ENCODE results near the gene LIMA1.
A peak's percentile ranks its signal among the peaks of the same experiment; 100 is the strongest.
"Not testable (repeated sequence)": the region's sequence is repeated elsewhere in the genome, so short reads cannot be mapped to it uniquely, and the experiment has no call there.

The LIMA1 gene

GRCh38 chr12:50285253-50285652 lies 1.9 kb upstream of the LIMA1 start:
- no peak for DNase-seq (ENCODE audit: low read depth)
- H3K4me3 ChIP-seq (ENCODE audit: low read depth, low read length), result no peak overlapping the region
- TF ChIP-seq CTCF (IDR thresholded peaks at IDR 0.05; ENCODE audit: control insufficient read depth, extremely low read depth, insufficient read depth), result no peak

- no peak for TF ChIP-seq CTCF (IDR thresholded peaks at IDR 0.05; ENCODE audit: control insufficient read depth, extremely low read depth, insufficient read depth)
- no peak for DNase-seq (ENCODE audit: low read depth)
- H3K4me3 ChIP-seq (ENCODE audit: low read depth, low read length), result peak overlapping the region; percentile 83
These were observed 545 bp downstream of the LIMA1 start for GRCh38 chr12:50282721-50283228.

DNA sequence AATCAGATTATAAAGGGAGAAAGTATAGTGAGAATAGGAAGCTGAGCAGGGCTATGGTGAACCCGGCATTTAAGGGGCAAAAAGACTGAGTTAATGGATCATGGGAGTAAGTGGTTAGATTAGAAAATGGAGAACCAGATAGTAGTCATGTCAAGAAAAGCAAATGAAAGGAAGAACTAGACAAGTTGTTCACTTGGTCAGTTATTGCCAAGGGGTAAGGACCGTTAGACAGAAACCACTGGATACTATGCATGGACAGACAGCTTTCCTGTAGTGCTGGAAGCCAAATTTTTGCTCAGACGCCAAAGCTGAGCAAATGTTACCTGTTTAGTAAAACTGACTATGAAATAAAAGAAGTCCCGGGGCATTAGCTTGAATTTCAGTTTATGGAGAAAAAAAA lies 3.8 kb downstream of the LIMA1 start:
- H3K4me3 ChIP-seq (ENCODE audit: low read depth, low read length), result no peak overlapping the region
- DNase-seq (ENCODE audit: low read depth), result no peak
- no peak for TF ChIP-seq CTCF (IDR thresholded peaks at IDR 0.05; ENCODE audit: control insufficient read depth, extremely low read depth, insufficient read depth)

DNA sequence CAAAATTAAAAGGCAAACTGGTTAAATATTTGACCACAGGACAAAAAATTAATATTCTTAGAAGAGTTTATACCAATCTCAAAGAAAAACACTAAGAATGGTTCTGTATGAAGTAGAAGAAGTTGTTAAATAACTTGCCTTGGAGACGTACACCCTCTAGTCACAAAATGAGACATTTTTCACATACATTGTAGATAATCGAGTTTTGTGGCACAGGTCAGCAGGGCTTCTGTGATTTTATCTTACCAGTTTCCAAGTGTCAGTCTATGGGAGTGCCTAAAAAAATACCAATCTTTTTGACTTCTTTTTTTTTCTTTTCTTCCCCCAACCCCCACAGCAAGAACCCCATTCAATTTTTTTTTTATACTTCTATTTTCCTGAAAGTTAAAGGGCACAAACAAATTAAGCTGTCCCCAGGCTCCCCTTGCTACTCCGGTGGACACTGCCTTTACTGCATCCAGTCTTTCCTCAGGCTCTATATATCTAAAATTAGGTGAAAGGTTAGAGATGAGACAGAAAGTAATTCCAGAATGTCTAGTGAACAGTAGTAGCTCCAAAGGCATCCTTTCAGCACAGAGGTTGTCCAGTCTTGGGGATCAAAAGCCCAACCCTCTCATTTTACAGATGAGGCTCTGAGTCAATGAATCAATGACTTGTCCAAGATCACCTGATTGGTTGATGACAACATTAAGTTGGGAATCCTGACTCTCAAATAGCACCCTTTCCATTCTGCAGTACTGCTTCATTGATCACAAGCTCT lies 6.2 kb downstream of the LIMA1 start:
- no peak for TF ChIP-seq CTCF (IDR thresholded peaks at IDR 0.05; ENCODE audit: control insufficient read depth, extremely low read depth, insufficient read depth)
- no peak overlapping the region for H3K4me3 ChIP-seq (ENCODE audit: low read depth, low read length)
- no peak for DNase-seq (ENCODE audit: low read depth)

GRCh38 chr12:50276068-50276467 lies 7.3 kb downstream of the LIMA1 start:
- DNase-seq (ENCODE audit: low read depth), result no peak
- H3K4me3 ChIP-seq (ENCODE audit: low read depth, low read length), result no peak overlapping the region
- no peak for TF ChIP-seq CTCF (IDR thresholded peaks at IDR 0.05; ENCODE audit: control insufficient read depth, extremely low read depth, insufficient read depth)

DNA sequence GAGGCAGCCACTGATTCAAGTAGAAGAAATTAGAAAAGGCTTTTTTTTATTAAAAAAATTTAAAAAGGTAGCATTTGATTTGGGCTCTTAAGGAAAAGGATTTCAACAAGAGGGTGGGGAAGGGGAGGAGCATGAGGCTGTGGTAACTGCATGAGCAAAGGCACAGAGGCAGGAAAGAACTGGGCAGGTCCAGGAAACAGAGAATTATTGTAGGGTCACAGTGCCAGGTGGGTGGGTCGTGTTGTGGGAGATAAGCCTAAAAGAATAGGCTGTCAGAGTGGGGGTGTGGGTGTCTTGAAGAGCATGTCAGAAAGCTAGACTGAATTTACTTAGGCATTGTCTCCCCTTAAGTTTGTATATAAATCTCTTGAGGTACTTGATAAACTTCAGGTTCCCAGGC lies 7.8 kb downstream of the LIMA1 start:
- DNase-seq (ENCODE audit: low read depth), result no peak
- TF ChIP-seq CTCF (IDR thresholded peaks at IDR 0.05; ENCODE audit: control insufficient read depth, extremely low read depth, insufficient read depth), result no peak
- no peak overlapping the region for H3K4me3 ChIP-seq (ENCODE audit: low read depth, low read length)

- H3K4me3 ChIP-seq (ENCODE audit: low read depth, low read length); DNase-seq (ENCODE audit: low read depth): not testable (repeated sequence)
These were observed 8.2 kb downstream of the LIMA1 start for GRCh38 chr12:50275127-50275526.
